K562 (cell line): ENCODE results near the gene MAN2A1. TPM values are rescaled to one million over a fixed set of nuclear protein-coding genes. Genes with fewer than 3 reads are reported as not detected.
A peak's percentile ranks its signal among the peaks of the same experiment; 100 is the strongest.

Experiments
- E2F6 ChIP-seq, 2 experiments: IDR thresholded peaks; 2 replicates each; pipeline ENCODE4 v1.6.1; 2011; ENCODE audit warnings: borderline replicate concordance in 1 of 2, control low read depth in 1 of 2, low read depth in 1 of 2, low read length in 1 of 2, mild to moderate bottlenecking in 1 of 2, mixed read lengths in 1 of 2, moderate library complexity in 1 of 2; ENCODE audit not compliant: insufficient read depth in 1 of 2, insufficient read length in 1 of 2, poor library complexity in 1 of 2, severe bottlenecking in 1 of 2; ENCODE audit errors: extremely low read depth in 1 of 2
- FIP1L1 ChIP-seq: fragments of 200-400 bp; formaldehyde crosslinking; IDR thresholded peaks from 2 replicates; pipeline ENCODE4 v1.6.1; 2018; ENCODE audit warnings: mild to moderate bottlenecking, low read depth, low read length; ENCODE audit not compliant: poor library complexity, severe bottlenecking
- GTF2B ChIP-seq: IDR thresholded peaks from 2 replicates; pipeline ENCODE4 v1.6.1; 2011; ENCODE audit not compliant: insufficient read length; ENCODE audit errors: extremely low read depth
- IRF9 ChIP-seq: fragments of 450-650 bp; IDR thresholded peaks from 2 replicates; pipeline ENCODE4 v1.6.1; 2016; ENCODE audit warnings: missing biosample characterization, missing genetic modification characterization
- MEF2D ChIP-seq: conservative IDR thresholded peaks from 2 replicates; pipeline ENCODE4 v1.6.1; 2016; ENCODE audit warnings: low read depth, missing genetic modification characterization, missing compliant biosample characterization
- MYC ChIP-seq, 2 experiments: fragments of 250-450 bp in 1 of 2; sonication (Bioruptor Pico) in 1 of 2; IDR thresholded peaks; 2 replicates each; pipeline versions ENCODE4 v1.5.1 to v1.6.1; 2012 to 2021; ENCODE audit warnings: low read depth in 2 of 2, borderline replicate concordance in 1 of 2, improper control_type of control experiment in 1 of 2, low read length in 1 of 2, mild to moderate bottlenecking in 1 of 2, moderate library complexity in 1 of 2
- RFX1 ChIP-seq: fragments of 450-650 bp; IDR thresholded peaks from 2 replicates; pipeline ENCODE4 v1.6.1; 2016; ENCODE audit warnings: mild to moderate bottlenecking, moderate library complexity
- SPI1 ChIP-seq: IDR thresholded peaks from 2 replicates; pipeline ENCODE4 v1.6.1; 2011; ENCODE audit warnings: low read depth, low read length, control low read depth, borderline replicate concordance
- ZBTB12 ChIP-seq: fragments of 250-450 bp; sonication (Bioruptor Pico); IDR thresholded peaks from 2 replicates; pipeline ENCODE4 v1.4.0; 2020
- ZNF253 ChIP-seq: fragments of 250-450 bp; sonication (Bioruptor Pico); conservative IDR thresholded peaks from 2 replicates; pipeline ENCODE4 v1.6.1; 2021; ENCODE audit warnings: mild to moderate bottlenecking
- ZNF589 ChIP-seq: fragments of 200-800 bp; sonication (Bioruptor generic); IDR thresholded peaks from 2 replicates; pipeline ENCODE4 v1.6.1; 2016; ENCODE audit warnings: low read depth, missing genetic modification characterization, missing compliant biosample characterization
- polyA plus RNA-seq, 8 experiments: library from polyadenylated mRNA; depleted of rRNA in 4 of 8; stranded (reverse) in 5 of 8; unstranded in 3 of 8; fragments of >200 nt; fragmentation: Nextera tagmentation in 2 of 8; fragmentation: Illumina TruSeq in 1 of 8; extraction: Ambion mirVana in 2 of 8; extraction: Trizol in 1 of 8; gene quantifications; 2 replicates each; pipeline versions ENCODE4 v1.2.1 to v1.2.3, GENCODE V29; 2011 to 2014; ENCODE audit warnings: inconsistent platforms in 1 of 8, missing spikeins in 1 of 8
- total RNA-seq, 7 experiments: library from RNA; depleted of rRNA in 6 of 7; stranded (reverse); fragments of >200 nt in 6 of 7; fragmentation: Illumina TruSeq in 2 of 7; extraction: Trizol in 2 of 7; gene quantifications; 2 replicates each; pipeline versions ENCODE4 v1.2.1 to v1.2.3, GENCODE V29; 2011 to 2021; ENCODE audit warnings: low replicate concordance in 1 of 7
- TF ChIP-seq, protein P1 (sequence below): IDR thresholded peaks from 3 replicates; pipeline ENCODE4 v1.6.1; 2011; ENCODE audit warnings: borderline replicate concordance, mild to moderate bottlenecking, moderate library complexity; ENCODE audit not compliant: insufficient read length; ENCODE audit errors: extremely low read depth
- TF ChIP-seq, protein P2 (sequence below), 2 experiments: fragments of 450-650 bp in 1 of 2; IDR thresholded peaks; 2 replicates each; pipeline ENCODE4 v1.6.1; 2011 to 2017; ENCODE audit warnings: low read depth in 2 of 2, antibody characterized with exemption in 1 of 2, borderline replicate concordance in 1 of 2, low read length in 1 of 2, mild to moderate bottlenecking in 1 of 2, mixed read lengths in 1 of 2; ENCODE audit not compliant: control insufficient read depth in 1 of 2

Gene MAN2A1
- total and polyA plus RNA-seq, 9 of the 15 experiments (the other 6 are each of a cell fraction or from before 2014, with no cell fraction given): 5.2 to 32.0 (median 19.8) TPM

DNA sequence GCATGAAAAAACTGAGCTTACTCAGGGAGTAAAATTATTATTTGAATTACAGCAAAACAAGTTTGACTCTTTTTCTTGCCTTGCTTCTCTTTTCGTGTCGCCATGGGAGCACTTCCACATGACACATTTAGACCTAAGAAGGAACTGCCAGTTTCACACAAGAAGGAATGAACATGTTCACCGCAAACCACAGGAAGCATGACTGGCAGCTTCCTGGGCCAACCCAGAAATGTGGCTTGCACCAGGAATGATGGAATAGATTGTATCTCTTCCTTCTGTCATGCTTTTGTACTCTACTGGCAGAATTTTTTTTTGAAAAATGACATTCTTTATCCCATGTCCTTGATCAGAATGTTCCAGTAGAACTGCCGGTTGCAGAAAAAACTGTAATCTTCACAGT, 32.9 kb upstream of the MAN2A1 start (continued):
- TF ChIP-seq, protein P1, sequence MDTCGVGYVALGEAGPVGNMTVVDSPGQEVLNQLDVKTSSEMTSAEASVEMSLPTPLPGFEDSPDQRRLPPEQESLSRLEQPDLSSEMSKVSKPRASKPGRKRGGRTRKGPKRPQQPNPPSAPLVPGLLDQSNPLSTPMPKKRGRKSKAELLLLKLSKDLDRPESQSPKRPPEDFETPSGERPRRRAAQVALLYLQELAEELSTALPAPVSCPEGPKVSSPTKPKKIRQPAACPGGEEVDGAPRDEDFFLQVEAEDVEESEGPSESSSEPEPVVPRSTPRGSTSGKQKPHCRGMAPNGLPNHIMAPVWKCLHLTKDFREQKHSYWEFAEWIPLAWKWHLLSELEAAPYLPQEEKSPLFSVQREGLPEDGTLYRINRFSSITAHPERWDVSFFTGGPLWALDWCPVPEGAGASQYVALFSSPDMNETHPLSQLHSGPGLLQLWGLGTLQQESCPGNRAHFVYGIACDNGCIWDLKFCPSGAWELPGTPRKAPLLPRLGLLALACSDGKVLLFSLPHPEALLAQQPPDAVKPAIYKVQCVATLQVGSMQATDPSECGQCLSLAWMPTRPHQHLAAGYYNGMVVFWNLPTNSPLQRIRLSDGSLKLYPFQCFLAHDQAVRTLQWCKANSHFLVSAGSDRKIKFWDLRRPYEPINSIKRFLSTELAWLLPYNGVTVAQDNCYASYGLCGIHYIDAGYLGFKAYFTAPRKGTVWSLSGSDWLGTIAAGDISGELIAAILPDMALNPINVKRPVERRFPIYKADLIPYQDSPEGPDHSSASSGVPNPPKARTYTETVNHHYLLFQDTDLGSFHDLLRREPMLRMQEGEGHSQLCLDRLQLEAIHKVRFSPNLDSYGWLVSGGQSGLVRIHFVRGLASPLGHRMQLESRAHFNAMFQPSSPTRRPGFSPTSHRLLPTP: no peak
- TF ChIP-seq IRF9 (no peak), GTF2B (no peak), SPI1 (peak; percentile 78), ZNF589 (CRISPR knock-in tag) (peak; percentile 59), MYC (IDR thresholded peaks at IDR 0.05; ENCODE audit: low read depth, low read length) (peak; percentile 39; the same call in 1 of the 2 replicates), MYC (CRISPR knock-in tag; IDR thresholded peaks at IDR 0.05; ENCODE audit: borderline replicate concordance, low read depth) (no peak), ZNF253 (CRISPR knock-in tag) (no peak), MEF2D (tag) (no peak), FIP1L1 (no peak), RFX1 (peak; percentile 76), E2F6 (IDR thresholded peaks at IDR 0.05; ENCODE audit: borderline replicate concordance in 1 of 2, extremely low read depth in 1 of 2, insufficient read depth in 1 of 2, insufficient read length in 1 of 2, low read depth in 1 of 2, low read length in 1 of 2, poor library complexity in 1 of 2, severe bottlenecking in 1 of 2) (no peak), ZBTB12 (CRISPR knock-in tag) (no peak)
- TF ChIP-seq, protein P2, sequence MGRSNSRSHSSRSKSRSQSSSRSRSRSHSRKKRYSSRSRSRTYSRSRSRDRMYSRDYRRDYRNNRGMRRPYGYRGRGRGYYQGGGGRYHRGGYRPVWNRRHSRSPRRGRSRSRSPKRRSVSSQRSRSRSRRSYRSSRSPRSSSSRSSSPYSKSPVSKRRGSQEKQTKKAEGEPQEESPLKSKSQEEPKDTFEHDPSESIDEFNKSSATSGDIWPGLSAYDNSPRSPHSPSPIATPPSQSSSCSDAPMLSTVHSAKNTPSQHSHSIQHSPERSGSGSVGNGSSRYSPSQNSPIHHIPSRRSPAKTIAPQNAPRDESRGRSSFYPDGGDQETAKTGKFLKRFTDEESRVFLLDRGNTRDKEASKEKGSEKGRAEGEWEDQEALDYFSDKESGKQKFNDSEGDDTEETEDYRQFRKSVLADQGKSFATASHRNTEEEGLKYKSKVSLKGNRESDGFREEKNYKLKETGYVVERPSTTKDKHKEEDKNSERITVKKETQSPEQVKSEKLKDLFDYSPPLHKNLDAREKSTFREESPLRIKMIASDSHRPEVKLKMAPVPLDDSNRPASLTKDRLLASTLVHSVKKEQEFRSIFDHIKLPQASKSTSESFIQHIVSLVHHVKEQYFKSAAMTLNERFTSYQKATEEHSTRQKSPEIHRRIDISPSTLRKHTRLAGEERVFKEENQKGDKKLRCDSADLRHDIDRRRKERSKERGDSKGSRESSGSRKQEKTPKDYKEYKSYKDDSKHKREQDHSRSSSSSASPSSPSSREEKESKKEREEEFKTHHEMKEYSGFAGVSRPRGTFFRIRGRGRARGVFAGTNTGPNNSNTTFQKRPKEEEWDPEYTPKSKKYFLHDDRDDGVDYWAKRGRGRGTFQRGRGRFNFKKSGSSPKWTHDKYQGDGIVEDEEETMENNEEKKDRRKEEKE (IDR thresholded peaks at IDR 0.05; ENCODE audit: borderline replicate concordance in 1 of 2, control insufficient read depth in 1 of 2, low read depth in 2 of 2, low read length in 1 of 2): no peak
